Parathyroid adenoma (tissue), 2 donors: ENCODE results near the gene LDLRAP1.
A peak's percentile ranks its signal among the peaks of the same experiment; 100 is the strongest.

ENCODE experiments used
- H2AFZ ChIP-seq: fragments of 300-600 bp; sonication (generic); one replicate; pipeline ENCODE4 v1.7.0; 2017; ENCODE audit warnings: antibody characterized with exemption, mild to moderate bottlenecking
- H3K27ac ChIP-seq: fragments of 300-600 bp; sonication (generic); one replicate; pipeline ENCODE4 v1.7.0; 2017
- H3K27me3 ChIP-seq: fragments of 300-600 bp; sonication (generic); one replicate; pipeline ENCODE4 v1.7.0; 2017; ENCODE audit warnings: low read length; ENCODE audit not compliant: control insufficient read depth, insufficient read depth
- H3K36me3 ChIP-seq: fragments of 300-600 bp; sonication (generic); one replicate; pipeline ENCODE4 v1.7.0; 2017; ENCODE audit warnings: low read length; ENCODE audit not compliant: control insufficient read depth, insufficient read depth
- H3K4me1 ChIP-seq: fragments of 300-600 bp; sonication (generic); one replicate; pipeline ENCODE4 v1.7.0; 2017; ENCODE audit warnings: control low read depth
- H3K4me2 ChIP-seq: fragments of 300-600 bp; sonication (generic); one replicate; pipeline ENCODE4 v1.7.0; 2017; ENCODE audit warnings: low read length
- H3K4me3 ChIP-seq: fragments of 300-600 bp; sonication (generic); one replicate; pipeline ENCODE4 v1.7.0; 2017; ENCODE audit warnings: low read depth, low read length
- H3K79me2 ChIP-seq: fragments of 300-600 bp; sonication (generic); one replicate; pipeline ENCODE4 v1.7.0; 2017; ENCODE audit warnings: control low read depth
- H3K9ac ChIP-seq: fragments of 300-600 bp; sonication (generic); one replicate; pipeline ENCODE4 v1.7.0; 2017; ENCODE audit warnings: mild to moderate bottlenecking
- H3K9me3 ChIP-seq: fragments of 300-600 bp; sonication (generic); one replicate; pipeline ENCODE4 v1.7.0; 2017; ENCODE audit warnings: low read length; ENCODE audit not compliant: control insufficient read depth
- CTCF ChIP-seq: fragments of 300-600 bp; sonication (generic); IDR thresholded peaks from one replicate; pipeline ENCODE4 v1.7.0; 2017; ENCODE audit warnings: antibody characterized with exemption, mild to moderate bottlenecking
- donor health status: primary hyperparathyroidism.

The LDLRAP1 gene

GRCh38 chr1:25616987-25617624 is 73.7 kb downstream of the LDLRAP1 start:
- Histone ChIP-seq H3K4me3 (peak overlapping the region; percentile 74), H3K27ac (peak overlapping the region; percentile 29), H3K79me2 (no peaks in the 10 kb centered on the region), H3K36me3 (no peaks in the 10 kb centered on the region), H3K27me3 (no peaks in the 10 kb centered on the region), H3K9me3 (no peaks in the 10 kb centered on the region), H3K4me1 (no peaks in the 10 kb centered on the region), H3K9ac (no peak overlapping the region), H3K4me2 (peak overlapping the region; percentile 95), H2AFZ (peak overlapping the region; percentile 73)
- no peak for TF ChIP-seq CTCF

GRCh38 chr1:25617625-25618432 is 74.4 kb downstream of the LDLRAP1 start:
- peak overlapping the region; percentile 51 for H3K4me3 ChIP-seq
- H3K9me3 ChIP-seq = no peaks in the 10 kb centered on the region
- H3K27me3 ChIP-seq = no peaks in the 10 kb centered on the region
- no peak overlapping the region for H3K27ac ChIP-seq
- no peak overlapping the region for H3K9ac ChIP-seq
- peak overlapping the region; percentile 73 for H2AFZ ChIP-seq
- no peak for TF ChIP-seq CTCF
- H3K4me2 ChIP-seq = peak overlapping the region; percentile 82
- no peaks in the 10 kb centered on the region for H3K79me2 ChIP-seq
- H3K4me1 ChIP-seq = no peaks in the 10 kb centered on the region
- H3K36me3 ChIP-seq = no peaks in the 10 kb centered on the region

GRCh38 chr1:25618433-25618808 is 75.0 kb downstream of the LDLRAP1 start:
- Histone ChIP-seq H3K4me2 (peak overlapping the region; percentile 82), H3K4me1 (no peaks in the 10 kb centered on the region), H3K9me3 (no peaks in the 10 kb centered on the region), H3K79me2 (no peaks in the 10 kb centered on the region), H3K27me3 (no peaks in the 10 kb centered on the region), H3K36me3 (no peaks in the 10 kb centered on the region), H3K9ac (no peak overlapping the region), H3K4me3 (no peak overlapping the region), H3K27ac (no peak overlapping the region), H2AFZ (no peak overlapping the region)
- TF ChIP-seq CTCF = no peak
